SK-N-SH (cell line): ENCODE measurements around the gene MICAL2. TPM values are rescaled to one million over a fixed set of nuclear protein-coding genes. Genes with fewer than 3 reads are reported as not detected.

Experiments
- CTCF ChIA-PET: fragments of 300-600, 350-600 bp; formaldehyde crosslinking; extraction: SDS; loops from one replicate; lab custom pipeline; 2021; lab: Yijun Ruan, JAX
- POLR2A ChIA-PET: fragments of 350-600 bp; sonication (Branson Sonifier 250); formaldehyde crosslinking; extraction: SDS; loops from one replicate; lab custom pipeline; 2020; ENCODE audit warnings: antibody characterized with exemption, inconsistent platforms; lab: Yijun Ruan, JAX
- DNase-seq: peaks from one replicate; pipeline ENCODE4 v3.0.0; 2012
- H2AFZ ChIP-seq: fragments of 200-600 bp; sonication (generic); 2 replicates; pipeline ENCODE4 v1.8.1; 2016; ENCODE audit warnings: antibody characterized with exemption, mild to moderate bottlenecking, low read depth
- H3F3A ChIP-seq: fragments of 200-600 bp; sonication (generic); replicated peaks from 2 replicates; pipeline ENCODE3; 2016; ENCODE audit warnings: antibody characterized with exemption, mild to moderate bottlenecking; ENCODE audit not compliant: insufficient read depth
- H3K27ac ChIP-seq, 2 experiments: fragments of 200-500 bp in 1 of 2; fragments of 200-600 bp in 1 of 2; sonication (Bioruptor generic) in 1 of 2; sonication (generic), shearing (Covaris generic) in 1 of 2; 2 replicates each; pipeline versions ENCODE4 v1.5.1 to v1.6.1; 2014 to 2016; ENCODE audit warnings: low read depth in 2 of 2, inconsistent platforms in 1 of 2, low read length in 1 of 2, mild to moderate bottlenecking in 1 of 2, mixed read lengths in 1 of 2
- H3K27me3 ChIP-seq: fragments of 200-600 bp; sonication (generic), shearing (Covaris generic); 2 replicates; pipeline ENCODE4 v1.6.1; 2016; ENCODE audit warnings: mixed run types; ENCODE audit not compliant: insufficient read depth
- H3K36me3 ChIP-seq, 2 experiments: fragments of 200-500 bp in 1 of 2; fragments of 200-600 bp in 1 of 2; sonication (Bioruptor generic) in 1 of 2; sonication (generic) in 1 of 2; replicated peaks in 1 of 2; 2 replicates each; pipeline versions ENCODE3 to v1.5.1; 2014 to 2016; ENCODE audit warnings: low read length in 1 of 2, mild to moderate bottlenecking in 1 of 2; ENCODE audit not compliant: insufficient read depth in 2 of 2, control insufficient read depth in 1 of 2
- H3K4me1 ChIP-seq, 2 experiments: fragments of 200-500 bp in 1 of 2; fragments of 200-600 bp in 1 of 2; sonication (Bioruptor generic) in 1 of 2; sonication (generic), shearing (Covaris generic) in 1 of 2; 2 replicates each; pipeline versions ENCODE4 v1.5.1 to v1.6.1; 2014 to 2016; ENCODE audit warnings: low read depth in 1 of 2, low read length in 1 of 2, mixed run types in 1 of 2; ENCODE audit not compliant: insufficient read depth in 2 of 2, control insufficient read depth in 1 of 2
- H3K4me2 ChIP-seq: fragments of 200-600 bp; sonication (generic), shearing (Covaris generic); 2 replicates; pipeline ENCODE4 v1.6.1; 2017; ENCODE audit warnings: mixed run types
- H3K4me3 ChIP-seq, 2 experiments: fragments of 200-500 bp in 1 of 2; fragments of 200-600 bp in 1 of 2; sonication (Bioruptor generic) in 1 of 2; sonication (generic), shearing (Covaris generic) in 1 of 2; 2 replicates each; pipeline versions ENCODE4 v1.5.1 to v1.8.1; 2014 to 2016; ENCODE audit warnings: low read depth in 2 of 2, inconsistent platforms in 1 of 2, low read length in 1 of 2, mild to moderate bottlenecking in 1 of 2, mixed read lengths in 1 of 2, moderate library complexity in 1 of 2
- H3K79me2 ChIP-seq: fragments of 200-600 bp; sonication (generic); 2 replicates; pipeline ENCODE4 v1.8.1; 2017; ENCODE audit warnings: mild to moderate bottlenecking; ENCODE audit not compliant: insufficient read depth
- H3K9ac ChIP-seq: fragments of 200-600 bp; sonication (generic); 2 replicates; pipeline ENCODE4 v1.6.1; 2017; ENCODE audit warnings: mixed run types
- H3K9me2 ChIP-seq: fragments of 200-600 bp; sonication (generic); 2 replicates; pipeline ENCODE4 v1.6.1; 2017; ENCODE audit warnings: mixed run types
- H3K9me3 ChIP-seq: fragments of 200-600 bp; sonication (generic); 2 replicates; pipeline ENCODE4 v1.6.1; 2017; ENCODE audit warnings: mixed run types, mild to moderate bottlenecking, moderate library complexity
- H4K20me1 ChIP-seq: fragments of 200-600 bp; sonication (generic); 2 replicates; pipeline ENCODE4 v1.6.1; 2017; ENCODE audit warnings: mild to moderate bottlenecking, mixed run types; ENCODE audit not compliant: insufficient read depth
- ELF1 ChIP-seq: IDR thresholded peaks from 2 replicates; pipeline ENCODE4 v1.4.0; 2012
- EP300 ChIP-seq, 2 experiments: IDR thresholded peaks; 2 replicates each; pipeline versions ENCODE4 v1.4.0 to v1.6.1; 2012; ENCODE audit warnings: borderline replicate concordance in 1 of 2, low read depth in 1 of 2, low read length in 1 of 2
- EZH2phosphoT487 ChIP-seq: fragments of 200-600 bp; sonication (generic); IDR thresholded peaks from 2 replicates; pipeline ENCODE4 v1.6.1; 2017; ENCODE audit warnings: low read depth, mixed run types, mild to moderate bottlenecking, antibody characterized with exemption, moderate library complexity, borderline replicate concordance
- FOXJ3 ChIP-seq: sonication (generic); formaldehyde crosslinking; IDR thresholded peaks from 2 replicates; pipeline ENCODE4 v1.5.1; 2020; ENCODE audit warnings: mild to moderate bottlenecking, missing genetic modification reagents
- FOXM1 ChIP-seq: IDR thresholded peaks from 2 replicates; pipeline ENCODE4 v1.4.0; 2012; ENCODE audit warnings: low read depth, mild to moderate bottlenecking
- MAX ChIP-seq: IDR thresholded peaks from 2 replicates; pipeline ENCODE4 v1.4.0; 2012; ENCODE audit warnings: low read depth
- MXI1 ChIP-seq: IDR thresholded peaks from 2 replicates; pipeline ENCODE4 v1.6.1; 2012; ENCODE audit warnings: mild to moderate bottlenecking, low read depth, low read length, improper control_type of control experiment
- NFIC ChIP-seq: IDR thresholded peaks from 2 replicates; pipeline ENCODE4 v1.4.0; 2012; ENCODE audit warnings: borderline replicate concordance
- RCOR1 ChIP-seq: fragments of 150-350 bp; IDR thresholded peaks from 2 replicates; pipeline ENCODE4 v1.6.1; 2017; ENCODE audit warnings: antibody characterized with exemption, low read length
- RFX5 ChIP-seq: IDR thresholded peaks from 2 replicates; pipeline ENCODE4 v1.6.1; 2012; ENCODE audit warnings: mild to moderate bottlenecking, improper control_type of control experiment, low read length
- SIN3A ChIP-seq: IDR thresholded peaks from 2 replicates; pipeline ENCODE4 v1.6.1; 2012; ENCODE audit warnings: low read depth, mild to moderate bottlenecking, low read length, moderate library complexity, borderline replicate concordance
- TCF12 ChIP-seq: IDR thresholded peaks from 2 replicates; pipeline ENCODE4 v1.4.0; 2012
- TEAD4 ChIP-seq: IDR thresholded peaks from 2 replicates; pipeline ENCODE4 v1.4.0; 2012; ENCODE audit warnings: mild to moderate bottlenecking, borderline replicate concordance; ENCODE audit not compliant: insufficient read depth
- USF2 ChIP-seq: fragments of 150-350 bp; IDR thresholded peaks from 2 replicates; pipeline ENCODE4 v1.6.1; 2017; ENCODE audit warnings: antibody characterized with exemption, low read length, low read depth, borderline replicate concordance
- YY1 ChIP-seq: IDR thresholded peaks from 2 replicates; pipeline ENCODE4 v1.4.0; 2012; ENCODE audit warnings: low read depth, mild to moderate bottlenecking
- ZBTB33 ChIP-seq: IDR thresholded peaks from 2 replicates; pipeline ENCODE4 v1.4.0; 2012; ENCODE audit warnings: low read depth, borderline replicate concordance
- WGBS: methylation state at CpG from one replicate; pipeline ENCODE4 v1.1.6; 2017; ENCODE audit warnings: low lambda C conversion rate; 5-methylcytosine and 5-hydroxymethylcytosine counted together
- polyA plus RNA-seq, 3 experiments: library from polyadenylated mRNA; depleted of rRNA; stranded (reverse); fragments of >200 nt; gene quantifications; 2 replicates each; pipeline ENCODE4 v1.2.3, GENCODE V29; 2012

Gene MICAL2
- polyA plus RNA-seq, 1 of the 3 experiments (the other 2 are of a cell fraction), result 54.6 TPM

DNA sequence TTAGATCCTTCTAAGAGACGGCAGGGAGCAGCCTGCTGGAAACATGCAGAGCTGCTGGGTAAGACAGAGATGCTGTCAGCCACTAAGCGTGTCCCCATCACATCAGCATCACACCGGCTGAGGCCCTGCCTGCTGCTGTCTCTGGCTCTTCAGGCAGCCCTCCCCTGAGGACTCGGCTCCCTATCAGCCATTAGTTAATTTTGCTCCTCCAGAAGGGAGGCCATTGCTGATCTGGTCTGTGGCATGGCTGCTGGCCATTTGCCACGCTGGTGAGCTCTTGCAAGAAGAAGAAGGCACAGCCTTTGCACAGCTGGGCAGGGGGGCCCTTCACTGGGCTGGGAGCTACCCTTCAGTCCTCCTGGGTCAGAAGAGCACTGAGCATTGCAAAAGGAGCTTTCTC, 135.8 kb downstream of the MICAL2 start:
- no peak overlapping the region for H2AFZ ChIP-seq
- H3K4me3 ChIP-seq, result no peak overlapping the region
- no peak overlapping the region for H3K4me2 ChIP-seq
- POLR2A ChIA-PET, result no interaction called here
- H4K20me1 ChIP-seq, result no peaks in the 10 kb centered on the region
- H3K4me1 ChIP-seq, result peaks cover 0 to 37% of the 10 kb centered on the region in 2 experiments; a peak in 1 of 4 replicates
- no peaks in the 10 kb centered on the region for H3K9me2 ChIP-seq
- TF ChIP-seq RFX5, result no peak
- no peak for TF ChIP-seq EP300 (IDR thresholded peaks at IDR 0.05; ENCODE audit: borderline replicate concordance in 1 of 2, low read depth in 1 of 2, low read length in 1 of 2)
- TF ChIP-seq SIN3A, result no peak
- no peak for TF ChIP-seq YY1
- no peak for TF ChIP-seq RCOR1
- TF ChIP-seq, all 33 proteins: peak for 0
- H3K9ac ChIP-seq, result no peak overlapping the region
- peaks cover 45 to 51% of the 10 kb centered on the region in 2 experiments for H3K36me3 ChIP-seq
- peak overlapping the region in 1 of 2 experiments; percentile 36; a peak in 1 of 4 replicates for H3K27ac ChIP-seq
- CTCF ChIA-PET, result interaction anchor here (0.6 to 2.7 kb wide), 6 partner anchors 10 to 459 kb away, joined by 3 to 24 read pairs (median 4); no protein-coding TSS in a partner anchor
- 83% methylated on average over 5 of the region's 5 CpGs for WGBS
- H3K27me3 ChIP-seq, result no peaks in the 10 kb centered on the region
- DNase-seq, result peak; percentile 67
- peaks cover 22% of the 10 kb centered on the region; the same call in 1 of the 2 replicates for H3K79me2 ChIP-seq
- H3K9me3 ChIP-seq, result no peaks in the 10 kb centered on the region
- peaks cover 7% of the 10 kb centered on the region for H3F3A ChIP-seq

DNA sequence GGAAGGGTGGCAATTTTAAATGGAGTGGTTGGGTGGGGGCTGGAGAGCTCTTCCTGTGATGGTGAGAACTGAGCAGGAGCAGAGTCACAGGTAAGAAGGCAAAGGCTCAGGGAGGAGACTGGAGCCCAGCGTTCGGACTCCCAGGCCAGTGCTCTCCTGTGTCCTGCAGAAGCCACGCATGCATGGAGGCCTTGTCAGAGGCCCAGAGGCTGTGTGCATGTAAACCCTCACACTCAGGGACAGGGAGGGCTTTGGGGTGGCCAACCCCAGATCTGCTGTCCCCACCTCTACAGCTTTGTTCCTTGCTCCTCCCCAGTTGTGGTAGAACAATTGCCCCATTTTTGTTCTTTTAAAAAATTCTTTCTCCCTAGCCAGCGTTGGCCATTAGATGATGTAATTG, 136.6 kb downstream of the MICAL2 start:
- Histone ChIP-seq H3K36me3 (peaks cover 38 to 52% of the 10 kb centered on the region in 2 experiments), H3F3A (peaks cover 14% of the 10 kb centered on the region), H3K27ac (no peak overlapping the region), H3K4me3 (no peak overlapping the region), H3K4me2 (no peak overlapping the region), H3K9me2 (no peaks in the 10 kb centered on the region), H3K27me3 (no peaks in the 10 kb centered on the region), H2AFZ (no peak overlapping the region), H3K9me3 (no peaks in the 10 kb centered on the region), H3K4me1 (peaks cover 0 to 37% of the 10 kb centered on the region in 2 experiments; a peak in 1 of 4 replicates), H3K79me2 (peaks cover 17% of the 10 kb centered on the region; the same call in 1 of the 2 replicates), H4K20me1 (no peaks in the 10 kb centered on the region), H3K9ac (no peak overlapping the region)
- TF ChIP-seq MAX (no peak), NFIC (no peak), ELF1 (no peak), TEAD4 (no peak), USF2 (no peak), FOXM1 (no peak), ZBTB33 (no peak), FOXJ3 (no peak), TCF12 (no peak), EZH2phosphoT487 (no peak), MXI1 (no peak)
- WGBS, result 90% methylated on average over 4 of the region's 4 CpGs
- ChIA-PET POLR2A (no interaction called here), CTCF (interaction anchor here (0.7 to 2.7 kb wide), 3 partner anchors 11 to 203 kb away, joined by 4 to 24 read pairs (median 6); no protein-coding TSS in a partner anchor)
- no peak for DNase-seq
